GM23338 (cell line): ENCODE results near the gene NAP1L4. TPM values are rescaled to one million over a fixed set of nuclear protein-coding genes. Genes with fewer than 3 reads are reported as not detected.

ENCODE experiments used
- ATAC-seq: fragments of 200-7000 bp; cut with Tn5 transposase; 3 replicates; pipeline ENCODE4 v1.9.1; 2020
- DNase-seq: peaks from one replicate; pipeline ENCODE4 v3.0.0-alpha.2; 2015; ENCODE audit warnings: low spot score
- H2AFZ ChIP-seq: fragments of 200-600 bp; sonication (generic); 2 replicates; pipeline ENCODE4 v1.8.0; 2016; ENCODE audit warnings: antibody characterized with exemption, mild to moderate bottlenecking, moderate library complexity
- H3F3A ChIP-seq: fragments of 200-600 bp; sonication (generic); replicated peaks from 2 replicates; pipeline ENCODE4 v1.8.0; 2017; ENCODE audit warnings: antibody characterized with exemption, mixed run types, low read depth
- H3K27ac ChIP-seq: fragments of 200-600 bp; sonication (generic); 2 replicates; pipeline ENCODE4 v1.6.1; 2016; ENCODE audit warnings: low read depth
- H3K27me3 ChIP-seq: fragments of 200-600 bp; sonication (generic); 2 replicates; pipeline ENCODE4 v1.8.0; 2016; ENCODE audit warnings: mild to moderate bottlenecking, mixed run types, moderate library complexity; ENCODE audit not compliant: insufficient read depth
- H3K36me3 ChIP-seq: fragments of 200-600 bp; sonication (generic); 2 replicates; pipeline ENCODE4 v1.8.0; 2016; ENCODE audit warnings: mild to moderate bottlenecking; ENCODE audit not compliant: insufficient read depth
- H3K4me1 ChIP-seq: fragments of 200-600 bp; sonication (generic); 2 replicates; pipeline ENCODE4 v1.8.0; 2016; ENCODE audit warnings: mild to moderate bottlenecking, moderate library complexity; ENCODE audit not compliant: insufficient read depth
- H3K4me2 ChIP-seq: fragments of 200-600 bp; sonication (generic); 2 replicates; pipeline ENCODE4 v1.7.1; 2017; ENCODE audit warnings: mixed run types
- H3K4me3 ChIP-seq: fragments of 200-600 bp; sonication (generic); 2 replicates; pipeline ENCODE4 v1.6.1; 2016; ENCODE audit warnings: mixed run types
- H3K79me2 ChIP-seq: fragments of 200-600 bp; sonication (generic); replicated peaks from 2 replicates; pipeline ENCODE4 v1.8.0; 2017; ENCODE audit warnings: mild to moderate bottlenecking; ENCODE audit not compliant: insufficient read depth
- H3K9me2 ChIP-seq: fragments of 200-600 bp; sonication (generic); 2 replicates; pipeline ENCODE4 v1.8.0; 2017; ENCODE audit not compliant: insufficient read depth
- H4K20me1 ChIP-seq: fragments of 200-600 bp; sonication (generic); replicated peaks from 2 replicates; pipeline ENCODE4 v1.8.0; 2017; ENCODE audit warnings: mild to moderate bottlenecking; ENCODE audit not compliant: insufficient read depth
- H3K27ac Mint-ChIP-seq: 2 replicates; pipeline ENCODE4 v1.8.0; 2020; ENCODE audit warnings: inconsistent platforms, mild to moderate bottlenecking, moderate library complexity, mixed read lengths
- H3K27me3 Mint-ChIP-seq: 3 replicates; pipeline ENCODE4 v1.8.0; 2022; ENCODE audit warnings: low read depth, mild to moderate bottlenecking, moderate library complexity, mixed read lengths, inconsistent platforms; ENCODE audit not compliant: insufficient read depth, poor library complexity
- H3K36me3 Mint-ChIP-seq: 3 replicates; pipeline ENCODE4 v1.8.0; 2021; ENCODE audit warnings: low read depth, mild to moderate bottlenecking, inconsistent platforms, moderate library complexity, mixed read lengths
- H3K4me1 Mint-ChIP-seq: 3 replicates; pipeline ENCODE4 v1.8.0; 2020; ENCODE audit warnings: mild to moderate bottlenecking, inconsistent platforms, mixed read lengths
- H3K4me3 Mint-ChIP-seq: 3 replicates; pipeline ENCODE4 v1.8.0; 2021; ENCODE audit warnings: moderate library complexity, mild to moderate bottlenecking, inconsistent platforms, mixed read lengths
- H3K9me3 Mint-ChIP-seq: 3 replicates; pipeline ENCODE4 v1.8.0; 2020; ENCODE audit warnings: moderate library complexity, mild to moderate bottlenecking, inconsistent platforms, mixed read lengths
- CREB1 ChIP-seq: fragments of 250-450 bp; sonication (Bioruptor Pico); IDR thresholded peaks from 2 replicates; pipeline ENCODE4 v1.5.0; 2020; ENCODE audit warnings: low read depth, mild to moderate bottlenecking, moderate library complexity
- NANOG ChIP-seq: IDR thresholded peaks from 2 replicates; pipeline ENCODE4 v1.6.1; 2016; ENCODE audit warnings: antibody characterized with exemption, borderline replicate concordance
- POLR2AphosphoS5 ChIP-seq: IDR thresholded peaks from 2 replicates; pipeline ENCODE4 v1.6.1; 2016; ENCODE audit warnings: antibody characterized with exemption, low read depth
- STAT1 ChIP-seq: IDR thresholded peaks from one replicate; pipeline ENCODE4 v1.6.1; 2016; ENCODE audit warnings: antibody characterized with exemption; ENCODE audit not compliant: unreplicated experiment
- ZNF114 ChIP-seq: fragments of 250-450 bp; sonication (Bioruptor Pico); IDR thresholded peaks from 2 replicates; pipeline ENCODE4 v1.5.0; 2020; ENCODE audit warnings: mild to moderate bottlenecking, moderate library complexity
- polyA plus RNA-seq: library from polyadenylated mRNA; unstranded; fragments of >200 nt; fragmentation: Nextera tagmentation; extraction: Ambion mirVana; gene quantifications from 2 replicates; pipeline ENCODE4 v1.2.1, GENCODE V29; 2016
- total RNA-seq: library from RNA; depleted of rRNA; stranded (reverse); fragments of >200 nt; shearing (Covaris generic); gene quantifications from 2 replicates; pipeline ENCODE4 v1.2.3, GENCODE V29; 2014
- TF ChIP-seq, protein P1 (sequence below): fragments of 250-450 bp; sonication (Bioruptor Pico); IDR thresholded peaks from 2 replicates; pipeline ENCODE4 v1.5.0; 2020; ENCODE audit warnings: mild to moderate bottlenecking, moderate library complexity
- TF ChIP-seq, protein P2 (sequence below), 2 experiments: fragments of 200-600 bp in 1 of 2; sonication (generic) in 1 of 2; conservative IDR thresholded peaks; 2 replicates each; pipeline versions ENCODE4 v1.5.1 to v1.6.1; 2016 to 2017; ENCODE audit warnings: antibody characterized with exemption in 2 of 2, low read depth in 2 of 2, mild to moderate bottlenecking in 2 of 2, moderate library complexity in 1 of 2
- TF ChIP-seq, protein P3 (sequence below): IDR thresholded peaks from one replicate; pipeline ENCODE4 v1.6.1; 2018; ENCODE audit warnings: antibody characterized with exemption; ENCODE audit not compliant: unreplicated experiment

The NAP1L4 gene
- total and polyA plus RNA-seq, 2 experiments from 2014 or later: 181 to 189 TPM

DNA sequence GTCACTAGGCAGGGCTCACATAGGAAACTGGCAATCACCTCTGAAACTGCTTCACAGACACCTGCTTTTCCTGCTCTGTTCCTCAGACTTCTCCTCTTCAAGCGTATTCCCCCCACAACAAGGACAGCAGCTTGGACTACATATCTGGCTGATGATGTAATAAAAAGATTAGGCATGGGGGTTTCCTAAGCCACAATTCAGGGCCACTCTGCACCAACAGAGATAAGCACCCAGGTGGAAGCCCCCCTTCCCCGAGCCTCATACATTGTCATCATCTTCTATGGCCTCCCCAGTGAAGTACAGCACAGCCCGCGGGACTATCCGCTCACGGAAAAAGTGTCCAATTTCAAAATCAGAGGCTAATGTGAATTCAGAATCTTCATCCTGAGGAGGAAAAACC lies 37.9 kb downstream of the NAP1L4 start (continued):
- TF ChIP-seq, protein P1, sequence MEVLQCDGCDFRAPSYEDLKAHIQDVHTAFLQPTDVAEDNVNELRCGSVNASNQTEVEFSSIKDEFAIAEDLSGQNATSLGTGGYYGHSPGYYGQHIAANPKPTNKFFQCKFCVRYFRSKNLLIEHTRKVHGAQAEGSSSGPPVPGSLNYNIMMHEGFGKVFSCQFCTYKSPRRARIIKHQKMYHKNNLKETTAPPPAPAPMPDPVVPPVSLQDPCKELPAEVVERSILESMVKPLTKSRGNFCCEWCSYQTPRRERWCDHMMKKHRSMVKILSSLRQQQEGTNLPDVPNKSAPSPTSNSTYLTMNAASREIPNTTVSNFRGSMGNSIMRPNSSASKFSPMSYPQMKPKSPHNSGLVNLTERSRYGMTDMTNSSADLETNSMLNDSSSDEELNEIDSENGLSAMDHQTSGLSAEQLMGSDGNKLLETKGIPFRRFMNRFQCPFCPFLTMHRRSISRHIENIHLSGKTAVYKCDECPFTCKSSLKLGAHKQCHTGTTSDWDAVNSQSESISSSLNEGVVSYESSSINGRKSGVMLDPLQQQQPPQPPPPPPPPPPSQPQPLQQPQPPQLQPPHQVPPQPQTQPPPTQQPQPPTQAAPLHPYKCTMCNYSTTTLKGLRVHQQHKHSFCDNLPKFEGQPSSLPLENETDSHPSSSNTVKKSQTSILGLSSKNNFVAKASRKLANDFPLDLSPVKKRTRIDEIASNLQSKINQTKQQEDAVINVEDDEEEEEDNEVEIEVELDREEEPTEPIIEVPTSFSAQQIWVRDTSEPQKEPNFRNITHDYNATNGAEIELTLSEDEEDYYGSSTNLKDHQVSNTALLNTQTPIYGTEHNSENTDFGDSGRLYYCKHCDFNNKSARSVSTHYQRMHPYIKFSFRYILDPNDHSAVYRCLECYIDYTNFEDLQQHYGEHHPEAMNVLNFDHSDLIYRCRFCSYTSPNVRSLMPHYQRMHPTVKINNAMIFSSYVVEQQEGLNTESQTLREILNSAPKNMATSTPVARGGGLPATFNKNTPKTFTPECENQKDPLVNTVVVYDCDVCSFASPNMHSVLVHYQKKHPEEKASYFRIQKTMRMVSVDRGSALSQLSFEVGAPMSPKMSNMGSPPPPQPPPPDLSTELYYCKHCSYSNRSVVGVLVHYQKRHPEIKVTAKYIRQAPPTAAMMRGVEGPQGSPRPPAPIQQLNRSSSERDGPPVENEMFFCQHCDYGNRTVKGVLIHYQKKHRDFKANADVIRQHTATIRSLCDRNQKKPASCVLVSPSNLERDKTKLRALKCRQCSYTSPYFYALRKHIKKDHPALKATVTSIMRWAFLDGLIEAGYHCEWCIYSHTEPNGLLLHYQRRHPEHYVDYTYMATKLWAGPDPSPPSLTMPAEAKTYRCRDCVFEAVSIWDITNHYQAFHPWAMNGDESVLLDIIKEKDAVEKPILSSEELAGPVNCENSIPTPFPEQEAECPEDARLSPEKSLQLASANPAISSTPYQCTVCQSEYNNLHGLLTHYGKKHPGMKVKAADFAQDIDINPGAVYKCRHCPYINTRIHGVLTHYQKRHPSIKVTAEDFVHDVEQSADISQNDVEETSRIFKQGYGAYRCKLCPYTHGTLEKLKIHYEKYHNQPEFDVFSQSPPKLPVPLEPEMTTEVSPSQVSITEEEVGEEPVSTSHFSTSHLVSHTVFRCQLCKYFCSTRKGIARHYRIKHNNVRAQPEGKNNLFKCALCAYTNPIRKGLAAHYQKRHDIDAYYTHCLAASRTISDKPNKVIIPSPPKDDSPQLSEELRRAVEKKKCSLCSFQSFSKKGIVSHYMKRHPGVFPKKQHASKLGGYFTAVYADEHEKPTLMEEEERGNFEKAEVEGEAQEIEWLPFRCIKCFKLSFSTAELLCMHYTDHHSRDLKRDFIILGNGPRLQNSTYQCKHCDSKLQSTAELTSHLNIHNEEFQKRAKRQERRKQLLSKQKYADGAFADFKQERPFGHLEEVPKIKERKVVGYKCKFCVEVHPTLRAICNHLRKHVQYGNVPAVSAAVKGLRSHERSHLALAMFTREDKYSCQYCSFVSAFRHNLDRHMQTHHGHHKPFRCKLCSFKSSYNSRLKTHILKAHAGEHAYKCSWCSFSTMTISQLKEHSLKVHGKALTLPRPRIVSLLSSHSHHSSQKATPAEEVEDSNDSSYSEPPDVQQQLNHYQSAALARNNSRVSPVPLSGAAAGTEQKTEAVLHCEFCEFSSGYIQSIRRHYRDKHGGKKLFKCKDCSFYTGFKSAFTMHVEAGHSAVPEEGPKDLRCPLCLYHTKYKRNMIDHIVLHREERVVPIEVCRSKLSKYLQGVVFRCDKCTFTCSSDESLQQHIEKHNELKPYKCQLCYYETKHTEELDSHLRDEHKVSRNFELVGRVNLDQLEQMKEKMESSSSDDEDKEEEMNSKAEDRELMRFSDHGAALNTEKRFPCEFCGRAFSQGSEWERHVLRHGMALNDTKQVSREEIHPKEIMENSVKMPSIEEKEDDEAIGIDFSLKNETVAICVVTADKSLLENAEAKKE: no peak
- TF ChIP-seq CREB1 (no peak), NANOG (no peak), STAT1 (no peak), ZNF114 (CRISPR knock-in tag) (no peak)

DNA sequence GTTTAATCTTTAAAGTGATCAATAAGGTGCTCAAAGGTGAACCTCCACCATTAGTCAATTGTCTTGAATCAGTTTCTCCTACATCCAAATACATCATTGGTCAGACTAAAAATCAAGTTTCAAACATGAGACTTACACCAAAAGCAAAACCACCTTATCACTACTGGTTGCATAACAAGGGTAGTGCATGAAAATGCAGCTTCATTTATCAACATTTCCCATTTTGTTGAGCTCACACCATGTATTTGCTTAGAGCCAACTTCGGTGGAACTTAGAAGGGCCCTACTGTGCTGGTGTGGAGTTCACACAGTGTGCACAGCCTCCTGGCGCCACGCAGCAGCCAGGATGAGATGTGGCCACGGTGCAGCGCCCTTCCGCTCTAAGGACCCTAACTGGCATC lies 39.8 kb downstream of the NAP1L4 start:
- Histone ChIP-seq H3K4me3 (no peak overlapping the region), H3K79me2 (peaks cover 6% of the 10 kb centered on the region; the same call in 1 of the 2 replicates), H3K4me2 (no peak overlapping the region), H3K27ac (no peak overlapping the region), H4K20me1 (peaks cover 45% of the 10 kb centered on the region), H3K27me3 (no peaks in the 10 kb centered on the region), H3K4me1 (peaks cover 9% of the 10 kb centered on the region), H3K36me3 (peaks cover 68% of the 10 kb centered on the region), H2AFZ (no peak overlapping the region), H3K9me2 (no peaks in the 10 kb centered on the region), H3F3A (peaks cover 28% of the 10 kb centered on the region)
- H3K27ac Mint-ChIP-seq: no peak overlapping the region
- H3K9me3 Mint-ChIP-seq: no peaks in the 10 kb centered on the region
- H3K4me3 Mint-ChIP-seq: no peak overlapping the region
- DNase-seq (no peak), ATAC-seq (no peak)
- no peaks in the 10 kb centered on the region for H3K27me3 Mint-ChIP-seq
- peaks cover 99% of the 10 kb centered on the region for H3K36me3 Mint-ChIP-seq
- peaks cover 18% of the 10 kb centered on the region for H3K4me1 Mint-ChIP-seq
- TF ChIP-seq STAT1 (no peak), POLR2AphosphoS5 (no peak)
- TF ChIP-seq, protein P2, sequence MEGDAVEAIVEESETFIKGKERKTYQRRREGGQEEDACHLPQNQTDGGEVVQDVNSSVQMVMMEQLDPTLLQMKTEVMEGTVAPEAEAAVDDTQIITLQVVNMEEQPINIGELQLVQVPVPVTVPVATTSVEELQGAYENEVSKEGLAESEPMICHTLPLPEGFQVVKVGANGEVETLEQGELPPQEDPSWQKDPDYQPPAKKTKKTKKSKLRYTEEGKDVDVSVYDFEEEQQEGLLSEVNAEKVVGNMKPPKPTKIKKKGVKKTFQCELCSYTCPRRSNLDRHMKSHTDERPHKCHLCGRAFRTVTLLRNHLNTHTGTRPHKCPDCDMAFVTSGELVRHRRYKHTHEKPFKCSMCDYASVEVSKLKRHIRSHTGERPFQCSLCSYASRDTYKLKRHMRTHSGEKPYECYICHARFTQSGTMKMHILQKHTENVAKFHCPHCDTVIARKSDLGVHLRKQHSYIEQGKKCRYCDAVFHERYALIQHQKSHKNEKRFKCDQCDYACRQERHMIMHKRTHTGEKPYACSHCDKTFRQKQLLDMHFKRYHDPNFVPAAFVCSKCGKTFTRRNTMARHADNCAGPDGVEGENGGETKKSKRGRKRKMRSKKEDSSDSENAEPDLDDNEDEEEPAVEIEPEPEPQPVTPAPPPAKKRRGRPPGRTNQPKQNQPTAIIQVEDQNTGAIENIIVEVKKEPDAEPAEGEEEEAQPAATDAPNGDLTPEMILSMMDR (conservative IDR thresholded peaks at IDR 0.05; ENCODE audit: low read depth in 2 of 2): no peak
- TF ChIP-seq, protein P3, sequence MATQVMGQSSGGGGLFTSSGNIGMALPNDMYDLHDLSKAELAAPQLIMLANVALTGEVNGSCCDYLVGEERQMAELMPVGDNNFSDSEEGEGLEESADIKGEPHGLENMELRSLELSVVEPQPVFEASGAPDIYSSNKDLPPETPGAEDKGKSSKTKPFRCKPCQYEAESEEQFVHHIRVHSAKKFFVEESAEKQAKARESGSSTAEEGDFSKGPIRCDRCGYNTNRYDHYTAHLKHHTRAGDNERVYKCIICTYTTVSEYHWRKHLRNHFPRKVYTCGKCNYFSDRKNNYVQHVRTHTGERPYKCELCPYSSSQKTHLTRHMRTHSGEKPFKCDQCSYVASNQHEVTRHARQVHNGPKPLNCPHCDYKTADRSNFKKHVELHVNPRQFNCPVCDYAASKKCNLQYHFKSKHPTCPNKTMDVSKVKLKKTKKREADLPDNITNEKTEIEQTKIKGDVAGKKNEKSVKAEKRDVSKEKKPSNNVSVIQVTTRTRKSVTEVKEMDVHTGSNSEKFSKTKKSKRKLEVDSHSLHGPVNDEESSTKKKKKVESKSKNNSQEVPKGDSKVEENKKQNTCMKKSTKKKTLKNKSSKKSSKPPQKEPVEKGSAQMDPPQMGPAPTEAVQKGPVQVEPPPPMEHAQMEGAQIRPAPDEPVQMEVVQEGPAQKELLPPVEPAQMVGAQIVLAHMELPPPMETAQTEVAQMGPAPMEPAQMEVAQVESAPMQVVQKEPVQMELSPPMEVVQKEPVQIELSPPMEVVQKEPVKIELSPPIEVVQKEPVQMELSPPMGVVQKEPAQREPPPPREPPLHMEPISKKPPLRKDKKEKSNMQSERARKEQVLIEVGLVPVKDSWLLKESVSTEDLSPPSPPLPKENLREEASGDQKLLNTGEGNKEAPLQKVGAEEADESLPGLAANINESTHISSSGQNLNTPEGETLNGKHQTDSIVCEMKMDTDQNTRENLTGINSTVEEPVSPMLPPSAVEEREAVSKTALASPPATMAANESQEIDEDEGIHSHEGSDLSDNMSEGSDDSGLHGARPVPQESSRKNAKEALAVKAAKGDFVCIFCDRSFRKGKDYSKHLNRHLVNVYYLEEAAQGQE: no peak
